HG03457 (cell line): ENCODE results near the gene NKAIN4.

Experiments
- ATAC-seq: cut with Tn5 transposase; IDR thresholded peaks from one replicate; pipeline ENCODE4 v1.9.1; 2021; ENCODE audit warnings: moderate number of reproducible peaks; ENCODE audit not compliant: unreplicated experiment

Gene NKAIN4

GRCh38 chr20:63198606-63199005, 55.7 kb downstream of the NKAIN4 start:
- no peak for ATAC-seq

- no peak for ATAC-seq
Measured at GRCh38 chr20:63196768-63197470, 57.3 kb downstream of the NKAIN4 start.

- ATAC-seq, result no peak
Measured at GRCh38 chr20:63194797-63195173, 59.5 kb downstream of the NKAIN4 start.

- no peak for ATAC-seq
Measured at GRCh38 chr20:63194007-63194796, 60.1 kb downstream of the NKAIN4 start.

- no peak for ATAC-seq
Measured at GRCh38 chr20:63192721-63193120, 61.5 kb downstream of the NKAIN4 start.

GRCh38 chr20:63191400-63191799, 62.9 kb downstream of the NKAIN4 start:
- no peak for ATAC-seq

GRCh38 chr20:63190828-63191227, 63.4 kb downstream of the NKAIN4 start:
- no peak for ATAC-seq
